GM23338 (cell line): ENCODE measurements around the gene COBL. TPM values are rescaled to one million over a fixed set of nuclear protein-coding genes. Genes with fewer than 3 reads are reported as not detected.
A peak's percentile ranks its signal among the peaks of the same experiment; 100 is the strongest.

Experiments
- ATAC-seq: fragments of 200-7000 bp; cut with Tn5 transposase; 3 replicates; pipeline ENCODE4 v1.9.1; 2020
- DNase-seq: peaks from one replicate; pipeline ENCODE4 v3.0.0-alpha.2; 2015; ENCODE audit warnings: low spot score
- H2AFZ ChIP-seq: fragments of 200-600 bp; sonication (generic); 2 replicates; pipeline ENCODE4 v1.8.0; 2016; ENCODE audit warnings: antibody characterized with exemption, mild to moderate bottlenecking, moderate library complexity
- H3F3A ChIP-seq: fragments of 200-600 bp; sonication (generic); replicated peaks from 2 replicates; pipeline ENCODE4 v1.8.0; 2017; ENCODE audit warnings: antibody characterized with exemption, mixed run types, low read depth
- H3K27ac ChIP-seq: fragments of 200-600 bp; sonication (generic); 2 replicates; pipeline ENCODE4 v1.6.1; 2016; ENCODE audit warnings: low read depth
- H3K27me3 ChIP-seq: fragments of 200-600 bp; sonication (generic); 2 replicates; pipeline ENCODE4 v1.8.0; 2016; ENCODE audit warnings: mild to moderate bottlenecking, mixed run types, moderate library complexity; ENCODE audit not compliant: insufficient read depth
- H3K36me3 ChIP-seq: fragments of 200-600 bp; sonication (generic); 2 replicates; pipeline ENCODE4 v1.8.0; 2016; ENCODE audit warnings: mild to moderate bottlenecking; ENCODE audit not compliant: insufficient read depth
- H3K4me1 ChIP-seq: fragments of 200-600 bp; sonication (generic); 2 replicates; pipeline ENCODE4 v1.8.0; 2016; ENCODE audit warnings: mild to moderate bottlenecking, moderate library complexity; ENCODE audit not compliant: insufficient read depth
- H3K4me2 ChIP-seq: fragments of 200-600 bp; sonication (generic); 2 replicates; pipeline ENCODE4 v1.7.1; 2017; ENCODE audit warnings: mixed run types
- H3K4me3 ChIP-seq: fragments of 200-600 bp; sonication (generic); 2 replicates; pipeline ENCODE4 v1.6.1; 2016; ENCODE audit warnings: mixed run types
- H3K79me2 ChIP-seq: fragments of 200-600 bp; sonication (generic); replicated peaks from 2 replicates; pipeline ENCODE4 v1.8.0; 2017; ENCODE audit warnings: mild to moderate bottlenecking; ENCODE audit not compliant: insufficient read depth
- H3K9me2 ChIP-seq: fragments of 200-600 bp; sonication (generic); 2 replicates; pipeline ENCODE4 v1.8.0; 2017; ENCODE audit not compliant: insufficient read depth
- H4K20me1 ChIP-seq: fragments of 200-600 bp; sonication (generic); replicated peaks from 2 replicates; pipeline ENCODE4 v1.8.0; 2017; ENCODE audit warnings: mild to moderate bottlenecking; ENCODE audit not compliant: insufficient read depth
- H3K27ac Mint-ChIP-seq: 2 replicates; pipeline ENCODE4 v1.8.0; 2020; ENCODE audit warnings: inconsistent platforms, mild to moderate bottlenecking, moderate library complexity, mixed read lengths
- H3K27me3 Mint-ChIP-seq: 3 replicates; pipeline ENCODE4 v1.8.0; 2022; ENCODE audit warnings: low read depth, mild to moderate bottlenecking, moderate library complexity, mixed read lengths, inconsistent platforms; ENCODE audit not compliant: insufficient read depth, poor library complexity
- H3K36me3 Mint-ChIP-seq: 3 replicates; pipeline ENCODE4 v1.8.0; 2021; ENCODE audit warnings: low read depth, mild to moderate bottlenecking, inconsistent platforms, moderate library complexity, mixed read lengths
- H3K4me1 Mint-ChIP-seq: 3 replicates; pipeline ENCODE4 v1.8.0; 2020; ENCODE audit warnings: mild to moderate bottlenecking, inconsistent platforms, mixed read lengths
- H3K4me3 Mint-ChIP-seq: 3 replicates; pipeline ENCODE4 v1.8.0; 2021; ENCODE audit warnings: moderate library complexity, mild to moderate bottlenecking, inconsistent platforms, mixed read lengths
- H3K9me3 Mint-ChIP-seq: 3 replicates; pipeline ENCODE4 v1.8.0; 2020; ENCODE audit warnings: moderate library complexity, mild to moderate bottlenecking, inconsistent platforms, mixed read lengths
- CTCF ChIP-seq, 2 experiments: fragments of 200-600 bp in 1 of 2; sonication (generic) in 1 of 2; conservative IDR thresholded peaks; 2 replicates each; pipeline versions ENCODE4 v1.5.1 to v1.6.1; 2016 to 2017; ENCODE audit warnings: antibody characterized with exemption in 2 of 2, low read depth in 2 of 2, mild to moderate bottlenecking in 2 of 2, moderate library complexity in 1 of 2
- EZH2 ChIP-seq: fragments of 200-600 bp; sonication (generic); IDR thresholded peaks from one replicate; pipeline ENCODE4 v1.8.0; 2017; ENCODE audit warnings: antibody characterized with exemption, mild to moderate bottlenecking, low read depth; ENCODE audit not compliant: unreplicated experiment
- EZH2phosphoT487 ChIP-seq: fragments of 200-600 bp; sonication (generic); IDR thresholded peaks from one replicate; pipeline ENCODE4 v1.8.1; 2018; ENCODE audit warnings: antibody characterized with exemption; ENCODE audit not compliant: unreplicated experiment
- JUNB ChIP-seq: IDR thresholded peaks from one replicate; pipeline ENCODE4 v1.6.1; 2016; ENCODE audit warnings: antibody characterized with exemption; ENCODE audit not compliant: unreplicated experiment
- NANOG ChIP-seq: IDR thresholded peaks from 2 replicates; pipeline ENCODE4 v1.6.1; 2016; ENCODE audit warnings: antibody characterized with exemption, borderline replicate concordance
- POLR2AphosphoS5 ChIP-seq: IDR thresholded peaks from 2 replicates; pipeline ENCODE4 v1.6.1; 2016; ENCODE audit warnings: antibody characterized with exemption, low read depth
- REST ChIP-seq: IDR thresholded peaks from one replicate; pipeline ENCODE4 v1.6.1; 2018; ENCODE audit warnings: antibody characterized with exemption; ENCODE audit not compliant: unreplicated experiment
- ZNF114 ChIP-seq: fragments of 250-450 bp; sonication (Bioruptor Pico); IDR thresholded peaks from 2 replicates; pipeline ENCODE4 v1.5.0; 2020; ENCODE audit warnings: mild to moderate bottlenecking, moderate library complexity
- ZNF331 ChIP-seq: fragments of 250-450 bp; sonication (Bioruptor Pico); IDR thresholded peaks from 2 replicates; pipeline ENCODE4 v1.5.0; 2020; ENCODE audit warnings: low read depth, mild to moderate bottlenecking, moderate library complexity
- polyA plus RNA-seq: library from polyadenylated mRNA; unstranded; fragments of >200 nt; fragmentation: Nextera tagmentation; extraction: Ambion mirVana; gene quantifications from 2 replicates; pipeline ENCODE4 v1.2.1, GENCODE V29; 2016
- total RNA-seq: library from RNA; depleted of rRNA; stranded (reverse); fragments of >200 nt; shearing (Covaris generic); gene quantifications from 2 replicates; pipeline ENCODE4 v1.2.3, GENCODE V29; 2014

Gene COBL
- total and polyA plus RNA-seq, 2 experiments from 2014 or later, result 18.3 to 51.9 TPM

DNA sequence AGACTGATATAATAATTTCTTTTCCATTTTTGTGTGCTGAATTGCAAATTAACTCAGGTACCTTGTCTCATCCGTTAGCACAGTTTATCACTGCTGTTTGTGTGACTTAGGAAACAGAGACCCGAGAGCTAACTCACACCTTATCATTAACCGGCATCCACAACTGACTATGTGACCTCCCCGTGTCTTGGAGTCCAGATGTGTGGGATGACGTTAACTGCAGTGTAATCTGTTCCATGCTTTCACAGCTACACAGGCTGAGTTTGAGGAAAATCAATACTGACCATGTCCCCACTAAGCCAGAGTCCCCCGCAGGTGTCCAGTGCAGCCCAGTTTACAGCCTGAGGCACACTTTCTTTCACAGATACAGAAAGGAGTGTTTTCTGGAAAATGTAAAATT is 154.7 kb downstream of the COBL start:
- Mint-ChIP-seq H3K27me3 (peaks cover 6% of the 10 kb centered on the region), H3K4me1 (peaks cover 18% of the 10 kb centered on the region), H3K36me3 (no peaks in the 10 kb centered on the region), H3K27ac (no peak overlapping the region), H3K9me3 (no peaks in the 10 kb centered on the region), H3K4me3 (no peak overlapping the region)
- no peak overlapping the region for H2AFZ ChIP-seq
- H3F3A ChIP-seq, result no peaks in the 10 kb centered on the region
- no peaks in the 10 kb centered on the region for H3K36me3 ChIP-seq
- peaks cover 7% of the 10 kb centered on the region for H3K4me1 ChIP-seq
- no peaks in the 10 kb centered on the region for H3K27me3 ChIP-seq
- TF ChIP-seq NANOG, result no peak
- no peak for TF ChIP-seq ZNF331 (CRISPR knock-in tag)
- TF ChIP-seq EZH2phosphoT487, result no peak
- TF ChIP-seq ZNF114 (CRISPR knock-in tag), result no peak
- no peak for TF ChIP-seq CTCF (conservative IDR thresholded peaks at IDR 0.05; ENCODE audit: low read depth in 2 of 2)
- no peak for TF ChIP-seq JUNB
- TF ChIP-seq REST, result no peak
- TF ChIP-seq EZH2, result no peak
- TF ChIP-seq POLR2AphosphoS5, result no peak
- no peaks in the 10 kb centered on the region for H3K9me2 ChIP-seq
- no peaks in the 10 kb centered on the region for H4K20me1 ChIP-seq
- H3K4me2 ChIP-seq, result no peak overlapping the region
- no peak overlapping the region for H3K4me3 ChIP-seq
- no peak for DNase-seq
- peaks cover 6% of the 10 kb centered on the region for H3K79me2 ChIP-seq
- no peak overlapping the region for H3K27ac ChIP-seq
- ATAC-seq, result no peak

DNA sequence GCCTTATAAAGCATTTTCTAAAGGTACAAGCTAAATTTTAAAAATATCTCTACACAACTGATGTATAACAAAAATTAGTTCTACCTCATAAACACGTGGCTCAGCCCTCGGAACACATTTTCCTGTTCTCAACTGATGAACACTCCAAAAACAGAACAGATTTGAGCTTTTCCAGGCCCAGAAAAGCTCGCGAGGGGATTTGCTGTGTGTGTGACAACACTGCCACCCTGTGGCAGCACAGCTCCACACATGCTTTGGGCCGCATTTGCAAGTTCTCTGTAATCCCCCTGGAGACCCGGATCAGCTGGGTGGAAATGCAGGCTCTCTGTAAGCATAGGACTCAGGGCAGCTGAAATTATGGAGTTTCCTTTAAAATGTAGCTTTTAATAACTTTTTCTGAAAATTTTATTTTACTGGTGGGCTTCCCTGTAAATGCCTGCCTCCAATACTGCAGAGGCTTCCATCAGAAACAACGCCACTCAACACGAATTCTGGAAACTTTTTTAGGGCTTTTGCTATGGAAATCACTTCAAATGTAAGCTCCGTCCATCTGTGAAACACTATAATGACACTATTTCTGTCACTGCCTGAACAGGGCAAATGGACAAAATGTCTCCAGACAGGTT is 155.5 kb downstream of the COBL start:
- H3K4me3 Mint-ChIP-seq, result no peak overlapping the region
- H3K27me3 Mint-ChIP-seq, result peaks cover 6% of the 10 kb centered on the region
- H3K4me3 ChIP-seq, result no peak overlapping the region
- H3K9me3 Mint-ChIP-seq, result no peaks in the 10 kb centered on the region
- H3K27me3 ChIP-seq, result no peaks in the 10 kb centered on the region
- H3F3A ChIP-seq, result no peaks in the 10 kb centered on the region
- DNase-seq, result peak; percentile 82
- no peaks in the 10 kb centered on the region for H4K20me1 ChIP-seq
- no peak overlapping the region for H3K4me2 ChIP-seq
- peaks cover 6% of the 10 kb centered on the region; the same call in 1 of the 2 replicates for H3K79me2 ChIP-seq
- H3K36me3 ChIP-seq, result no peaks in the 10 kb centered on the region
- no peaks in the 10 kb centered on the region for H3K36me3 Mint-ChIP-seq
- no peaks in the 10 kb centered on the region for H3K9me2 ChIP-seq
- H3K27ac ChIP-seq, result no peak overlapping the region
- H3K4me1 Mint-ChIP-seq, result peaks cover 12% of the 10 kb centered on the region
- H3K27ac Mint-ChIP-seq, result no peak overlapping the region
- ATAC-seq, result peak; percentile 64
- no peaks in the 10 kb centered on the region for H3K4me1 ChIP-seq
- H2AFZ ChIP-seq, result no peak overlapping the region
- TF ChIP-seq ZNF114 (CRISPR knock-in tag), result no peak
- peak; percentile 96 to 99 for TF ChIP-seq CTCF (conservative IDR thresholded peaks at IDR 0.05; ENCODE audit: low read depth in 2 of 2)
